Activated CD4-positive, alpha-beta T cell treated with anti-CD3 and anti-CD28 coated beads for 48 hours (primary cell): ENCODE measurements around the gene MET.
"Not testable (repeated sequence)": the region's sequence is repeated elsewhere in the genome, so short reads cannot be mapped to it uniquely, and the experiment has no call there.

ENCODE experiments used
- DNase-seq: peaks from one replicate; pipeline ENCODE4 v3.0.0-alpha.2; 2020

The MET gene

DNA sequence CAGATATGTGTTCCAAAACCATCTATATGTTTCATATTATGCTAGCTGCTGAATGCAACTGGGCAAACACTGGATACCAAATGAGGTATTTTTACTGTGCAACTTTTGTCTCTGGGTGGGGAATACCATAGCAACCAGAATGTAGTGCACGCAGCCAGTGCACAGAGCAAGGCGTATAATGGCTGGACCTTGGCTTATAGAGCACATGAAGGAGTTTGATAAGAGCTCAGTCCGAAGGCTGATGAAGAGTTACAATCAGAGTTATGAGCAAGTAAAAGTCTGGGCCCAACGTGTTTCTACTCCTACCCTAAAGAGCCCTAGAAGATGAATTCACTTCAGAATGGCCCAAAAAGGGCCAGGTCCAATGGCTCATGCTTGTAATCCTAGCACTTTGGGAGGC is 82.2 kb downstream of the MET start:
- DNase-seq: no peak

DNA sequence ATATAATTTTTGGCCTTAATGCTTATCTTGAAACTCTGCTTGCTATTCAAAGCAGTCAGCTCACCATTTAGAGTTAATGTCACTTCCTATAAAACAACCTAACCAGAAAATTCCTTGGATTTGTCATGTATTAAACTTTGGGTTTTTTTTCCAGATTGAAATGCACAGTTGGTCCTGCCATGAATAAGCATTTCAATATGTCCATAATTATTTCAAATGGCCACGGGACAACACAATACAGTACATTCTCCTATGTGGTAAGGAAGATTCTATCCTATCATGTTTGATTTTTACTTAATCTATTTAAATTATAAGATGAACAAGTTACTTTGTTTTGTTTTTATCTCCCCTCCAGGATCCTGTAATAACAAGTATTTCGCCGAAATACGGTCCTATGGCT is 85.3 kb downstream of the MET start:
- DNase-seq: no peak

DNA sequence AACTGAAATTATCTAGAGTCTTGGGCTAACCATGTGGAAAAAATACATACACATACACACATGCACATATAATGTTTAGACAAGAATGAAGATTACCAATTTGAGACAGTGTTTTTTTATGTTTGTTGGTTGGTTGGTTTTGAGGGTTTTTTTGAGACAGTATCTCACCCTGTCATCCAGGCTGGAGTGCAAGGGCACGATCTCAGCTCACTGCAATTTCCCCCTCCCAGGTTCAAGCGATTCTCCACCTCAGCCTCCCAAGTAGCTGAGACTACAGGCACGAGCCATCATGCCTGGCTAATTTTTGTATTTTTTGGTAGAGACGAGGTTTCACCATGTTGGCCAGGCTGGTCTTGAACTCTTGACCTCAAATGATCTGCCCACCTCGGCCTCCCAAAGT is 87.6 kb downstream of the MET start:
- not testable (repeated sequence) for DNase-seq

DNA sequence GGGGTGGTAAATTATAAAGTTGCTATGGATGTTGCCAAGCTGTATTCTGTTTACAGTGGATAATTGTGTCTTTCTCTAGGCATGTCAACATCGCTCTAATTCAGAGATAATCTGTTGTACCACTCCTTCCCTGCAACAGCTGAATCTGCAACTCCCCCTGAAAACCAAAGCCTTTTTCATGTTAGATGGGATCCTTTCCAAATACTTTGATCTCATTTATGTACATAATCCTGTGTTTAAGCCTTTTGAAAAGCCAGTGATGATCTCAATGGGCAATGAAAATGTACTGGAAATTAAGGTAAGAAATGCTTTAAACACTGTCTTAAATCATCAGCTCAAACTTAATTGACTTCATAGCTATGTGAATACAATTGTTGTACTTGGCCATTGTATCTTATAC is 91.0 kb downstream of the MET start:
- DNase-seq: no peak

DNA sequence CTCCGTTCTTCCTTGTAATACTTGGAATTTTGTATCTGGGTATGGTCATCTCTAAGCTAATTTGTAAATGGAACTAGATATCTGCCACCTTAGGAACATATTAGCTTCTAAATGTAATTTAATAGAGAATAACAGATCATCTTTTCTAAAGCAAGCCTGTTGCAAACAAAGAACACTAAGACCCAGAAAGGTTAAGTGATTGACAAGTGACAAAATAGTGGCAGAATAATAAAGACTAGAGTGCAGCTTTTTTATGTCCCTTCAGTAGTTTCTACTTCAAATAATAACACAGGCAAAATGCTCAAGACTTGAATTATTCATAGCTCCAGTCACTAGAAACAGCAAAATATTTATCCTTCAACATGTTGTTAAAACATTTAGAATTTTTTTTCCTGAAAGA is 91.7 kb downstream of the MET start:
- no peak for DNase-seq

DNA sequence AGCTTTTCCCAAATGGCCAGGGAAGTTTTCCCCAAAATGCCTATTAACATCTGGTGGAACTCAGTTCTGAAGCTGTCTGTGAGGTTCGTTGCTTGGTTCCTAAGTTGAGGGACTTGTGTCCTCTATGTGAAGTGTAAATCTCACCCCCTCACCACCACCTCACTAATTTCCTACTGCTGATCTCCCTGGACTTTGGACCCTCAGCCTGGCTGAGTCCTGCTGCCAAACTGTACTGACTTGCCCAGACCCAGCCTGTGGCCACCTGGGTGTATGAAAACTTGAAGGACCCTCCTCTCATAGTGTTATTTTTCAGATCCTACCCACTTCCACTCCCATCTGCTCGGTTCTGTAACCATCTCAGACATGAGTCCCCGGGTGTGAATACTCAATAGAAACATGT is 94.9 kb downstream of the MET start:
- no peak for DNase-seq

DNA sequence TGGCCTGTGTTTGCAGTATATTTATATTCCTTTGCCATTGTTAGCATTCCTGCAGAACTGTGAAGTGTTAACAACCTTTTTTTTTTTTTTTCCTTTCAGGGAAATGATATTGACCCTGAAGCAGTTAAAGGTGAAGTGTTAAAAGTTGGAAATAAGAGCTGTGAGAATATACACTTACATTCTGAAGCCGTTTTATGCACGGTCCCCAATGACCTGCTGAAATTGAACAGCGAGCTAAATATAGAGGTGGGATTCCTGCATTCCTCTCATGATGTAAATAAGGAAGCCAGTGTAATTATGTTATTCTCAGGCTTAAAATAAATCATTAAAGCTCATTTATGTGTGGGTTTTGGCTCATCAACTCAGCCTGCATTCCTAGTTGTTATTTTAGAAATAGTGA is 97.5 kb downstream of the MET start:
- DNase-seq: no peak

DNA sequence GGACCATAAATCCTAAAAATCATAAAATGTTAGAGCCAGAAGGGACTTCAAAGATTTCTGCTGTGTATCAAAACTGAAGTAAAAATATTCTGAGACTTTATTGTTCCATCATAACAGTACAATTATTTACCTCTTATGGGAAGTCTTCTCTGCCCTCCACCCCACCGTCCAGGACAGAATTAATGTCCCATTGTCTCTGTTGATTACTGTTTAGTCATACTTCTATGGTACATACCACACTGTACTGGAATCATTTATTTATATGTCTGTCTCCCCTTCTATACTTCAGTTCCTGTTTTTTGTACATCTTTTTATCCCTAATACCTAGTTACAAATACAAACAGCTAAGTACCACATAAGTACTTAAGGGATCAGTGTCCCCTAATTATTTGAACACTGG is 98.9 kb downstream of the MET start:
- DNase-seq: no peak

DNA sequence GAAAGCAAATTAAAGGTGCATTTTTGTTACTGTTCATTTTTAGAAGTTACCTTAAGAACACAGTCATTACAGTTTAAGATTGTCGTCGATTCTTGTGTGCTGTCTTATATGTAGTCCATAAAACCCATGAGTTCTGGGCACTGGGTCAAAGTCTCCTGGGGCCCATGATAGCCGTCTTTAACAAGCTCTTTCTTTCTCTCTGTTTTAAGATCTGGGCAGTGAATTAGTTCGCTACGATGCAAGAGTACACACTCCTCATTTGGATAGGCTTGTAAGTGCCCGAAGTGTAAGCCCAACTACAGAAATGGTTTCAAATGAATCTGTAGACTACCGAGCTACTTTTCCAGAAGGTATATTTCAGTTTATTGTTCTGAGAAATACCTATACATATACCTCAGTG is 99.6 kb downstream of the MET start:
- DNase-seq: no peak

DNA sequence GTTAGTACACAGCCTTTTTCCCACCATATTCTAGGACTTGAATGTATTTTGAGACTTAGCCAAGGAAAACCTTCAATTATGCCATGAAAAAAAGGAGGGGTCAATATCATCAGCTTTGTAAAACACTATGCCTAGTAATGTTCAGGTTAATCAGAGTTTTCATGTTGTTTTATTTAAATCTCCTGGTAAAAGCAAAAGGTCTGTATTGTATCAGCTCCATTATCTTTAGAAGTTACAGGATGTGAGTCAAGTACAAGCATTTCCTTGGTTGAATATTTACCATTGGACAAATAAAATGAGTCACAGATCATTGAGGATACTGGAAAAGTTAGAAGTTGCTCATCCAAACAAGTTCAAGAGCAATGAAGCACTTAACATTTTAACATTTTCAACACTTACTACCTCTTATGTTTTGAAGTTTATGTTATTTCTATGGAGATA is 100.4 kb downstream of the MET start:
- no peak for DNase-seq

DNA sequence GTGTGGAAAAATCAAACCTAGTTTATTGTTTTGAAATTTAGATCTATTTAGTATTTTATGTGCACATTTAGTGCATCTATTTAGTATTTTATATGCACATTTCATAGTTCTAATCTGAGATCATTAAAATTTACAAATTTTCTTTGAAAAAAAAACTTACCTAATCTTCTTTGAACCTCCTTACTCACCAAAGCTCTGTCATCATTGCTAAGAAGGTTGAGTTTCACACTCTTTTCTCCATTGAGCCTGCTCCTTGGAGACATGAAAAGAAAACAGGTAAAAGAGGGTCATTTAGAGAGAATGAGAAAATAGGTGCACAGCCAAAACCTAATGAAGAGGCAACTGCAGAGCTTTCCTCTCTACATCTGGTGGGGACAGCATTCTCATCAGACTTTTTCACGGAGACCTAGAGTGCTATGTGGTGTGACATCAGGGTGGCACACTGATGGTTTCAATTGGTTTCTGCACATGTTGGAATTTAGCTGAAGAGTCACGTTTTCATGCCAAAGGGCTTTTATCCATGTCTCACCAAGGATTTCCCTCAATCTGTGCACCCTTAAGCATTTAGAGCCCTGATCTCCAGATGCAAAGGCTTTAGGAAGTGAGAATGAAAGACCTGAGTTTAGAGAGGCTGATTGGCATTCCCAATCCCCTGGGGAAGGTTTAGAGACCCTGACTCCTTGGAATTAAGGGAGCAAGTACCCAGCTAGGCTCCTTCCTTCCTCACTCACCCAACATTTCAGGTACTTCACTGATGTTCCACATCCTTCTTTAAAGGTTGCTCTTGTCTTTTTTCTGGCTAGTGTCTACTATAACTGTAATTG is 101.1 kb downstream of the MET start:
- no peak for DNase-seq

DNA sequence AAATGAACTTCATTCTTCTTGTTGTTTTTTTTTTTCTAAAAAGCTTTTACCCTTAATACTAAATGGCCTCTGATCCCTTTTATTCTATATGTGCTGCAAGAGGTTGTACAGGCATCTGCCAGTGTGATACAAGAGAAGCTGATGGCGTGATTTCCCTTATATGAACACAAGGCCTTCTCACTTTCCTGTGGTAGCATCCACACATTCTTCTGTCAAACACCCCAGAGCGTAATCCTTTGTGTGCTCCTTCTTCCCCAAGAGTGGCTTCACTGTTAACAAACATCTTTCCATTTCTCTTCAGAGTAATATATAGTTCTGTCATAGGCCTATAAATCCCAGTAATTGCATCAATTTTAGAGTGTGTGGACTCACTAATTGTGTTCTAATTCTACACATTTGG is 104.0 kb downstream of the MET start:
- DNase-seq: no peak

DNA sequence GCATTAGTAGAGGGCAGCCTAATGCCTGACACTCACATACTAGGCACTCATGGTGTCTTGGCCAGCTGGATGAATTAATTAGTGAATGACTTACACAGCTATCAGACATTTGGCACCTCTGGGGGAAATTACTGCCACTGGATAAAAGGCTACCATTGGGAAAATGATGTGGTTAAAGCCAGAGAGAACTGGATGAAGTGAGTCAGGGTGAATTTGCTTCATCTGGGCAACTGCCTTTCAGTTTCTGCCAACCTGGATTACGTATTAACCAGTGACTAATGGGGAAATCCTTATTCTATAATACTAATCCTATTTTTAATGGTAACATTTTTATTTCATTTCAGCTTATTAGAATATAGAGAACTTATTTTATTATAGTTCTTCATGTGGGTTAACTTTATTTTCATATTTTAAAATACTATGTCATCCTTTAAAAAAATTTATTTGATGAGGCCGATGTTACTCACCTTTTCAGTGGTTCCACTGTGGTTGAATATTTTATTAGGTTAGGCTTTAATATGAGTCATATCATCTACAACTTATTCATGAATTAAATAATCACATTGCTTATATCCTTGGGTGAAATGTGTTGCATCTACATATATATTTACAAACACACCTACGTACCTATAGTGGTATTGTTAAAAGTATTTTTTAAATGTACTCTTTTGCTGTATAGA is 104.8 kb downstream of the MET start:
- DNase-seq: no peak

DNA sequence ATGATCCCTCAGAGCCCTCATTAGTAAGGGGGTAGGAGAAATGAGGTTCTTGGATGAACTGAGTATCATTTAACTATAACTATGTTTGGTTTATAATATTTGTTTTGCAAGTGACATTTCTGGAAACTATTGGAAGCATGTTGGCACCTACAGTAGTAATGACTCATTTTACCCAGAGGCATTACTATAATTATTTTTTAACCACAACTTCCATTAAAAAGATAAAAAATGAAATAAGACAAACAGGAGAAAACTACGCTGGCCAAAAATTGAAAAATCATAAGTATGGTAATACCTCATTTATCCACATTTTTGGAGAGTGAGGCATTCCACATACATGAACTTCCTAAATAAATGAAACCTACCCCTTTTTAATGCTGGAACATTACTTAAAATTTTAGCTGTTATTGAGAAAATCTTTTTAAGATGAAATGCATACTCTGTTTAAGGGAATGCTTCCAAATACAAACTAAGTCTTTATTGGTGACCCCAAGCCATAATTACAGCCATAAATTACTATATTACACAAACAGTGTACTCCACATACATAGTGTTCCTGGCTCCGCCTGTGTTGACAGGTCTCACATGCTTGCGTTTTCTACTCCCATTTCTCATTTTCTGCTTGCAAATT is 105.8 kb downstream of the MET start:
- no peak for DNase-seq

DNA sequence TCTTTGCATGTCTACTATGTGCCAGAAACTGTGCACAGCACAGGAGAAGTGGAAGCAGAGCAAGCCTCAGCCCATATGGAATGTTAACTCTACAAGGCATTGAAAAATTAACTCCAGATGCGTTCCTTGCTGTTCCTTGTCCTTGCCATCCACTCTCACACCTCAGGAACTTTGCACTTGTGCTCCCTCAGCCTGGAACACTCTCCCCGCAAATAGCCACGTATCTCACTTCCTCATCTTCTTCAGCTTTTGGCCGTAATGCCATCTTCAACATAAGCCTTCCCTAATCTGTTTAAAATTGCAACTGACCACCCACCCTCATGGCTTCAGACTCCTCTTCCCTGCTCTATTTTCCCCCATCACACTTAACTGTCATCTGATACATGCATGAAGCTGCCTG is 107.2 kb downstream of the MET start:
- no peak for DNase-seq

DNA sequence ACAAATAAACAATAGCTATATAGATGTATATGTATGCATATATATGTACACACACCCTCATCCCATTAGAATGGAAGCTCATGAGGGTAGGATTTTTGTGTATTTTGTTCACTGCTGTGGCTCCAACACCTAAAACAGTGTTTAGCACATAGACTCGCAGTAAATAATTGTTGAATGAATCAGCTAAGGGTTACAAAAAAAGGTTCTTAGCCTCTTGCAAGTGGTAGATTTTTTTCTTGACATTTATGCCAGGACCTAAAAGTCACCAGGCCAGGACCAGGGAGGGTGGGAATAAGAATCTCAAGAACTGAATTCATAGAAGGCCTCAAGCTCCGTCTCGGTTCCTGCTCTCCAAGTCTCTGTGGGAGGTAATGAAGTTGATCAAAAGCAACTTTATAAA is 107.9 kb downstream of the MET start:
- no peak for DNase-seq

DNA sequence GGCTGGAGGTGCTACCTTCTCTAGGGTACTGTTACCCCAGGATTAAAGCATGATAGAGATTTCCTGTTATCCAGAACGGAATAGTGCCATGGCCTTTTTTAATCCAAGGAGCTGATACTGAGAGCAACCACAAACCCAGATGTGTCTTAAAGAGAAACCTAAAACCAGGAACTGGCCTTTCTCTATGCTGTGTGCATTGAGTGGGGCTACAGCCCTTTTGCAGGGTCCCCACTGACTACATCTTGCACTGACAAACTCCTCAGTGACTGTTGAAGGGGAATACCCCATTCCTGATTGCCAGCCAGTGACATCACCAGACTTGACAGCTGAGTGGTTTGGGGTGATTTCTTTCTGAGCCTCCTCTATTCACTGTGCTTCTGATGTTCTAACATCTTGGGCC is 108.5 kb downstream of the MET start:
- DNase-seq: no peak

DNA sequence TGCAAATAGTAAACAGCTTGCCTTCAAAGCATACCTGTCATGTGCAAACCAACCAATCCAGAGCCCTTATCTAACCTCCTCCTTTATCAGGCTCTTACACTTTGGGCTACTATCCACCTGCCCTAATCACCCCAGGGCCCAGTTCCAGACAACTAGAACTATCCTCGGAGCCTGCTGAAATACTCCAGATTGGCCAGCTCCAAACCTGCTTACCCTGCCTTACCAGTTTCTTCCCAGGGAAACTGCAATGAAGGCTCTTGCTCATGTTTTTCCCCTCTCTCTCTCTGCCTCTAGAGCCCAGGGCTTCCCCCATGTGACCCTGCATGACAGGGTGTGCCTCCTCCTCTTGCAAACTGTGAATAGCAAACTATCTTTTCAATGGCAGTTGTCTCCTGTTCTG is 109.0 kb downstream of the MET start:
- DNase-seq: no peak

DNA sequence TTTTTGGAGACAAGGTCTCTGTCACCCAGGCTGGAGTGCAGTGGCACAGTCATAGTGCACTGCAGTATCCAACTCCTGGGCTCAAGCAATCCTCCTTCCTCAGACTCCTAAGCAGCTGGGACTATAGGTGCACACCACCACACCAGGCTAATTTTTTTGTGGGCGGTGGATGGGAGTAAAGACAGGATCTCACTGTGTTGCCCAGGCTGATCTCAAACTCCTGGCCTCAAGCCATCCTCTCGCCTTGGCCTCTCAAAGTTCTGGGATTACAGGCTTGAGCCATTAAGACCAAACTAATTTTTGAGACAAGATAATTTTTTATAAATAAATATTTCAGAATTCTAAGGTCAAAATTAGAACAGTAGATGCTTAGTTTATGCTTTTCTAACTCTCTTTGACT is 109.6 kb downstream of the MET start:
- no peak for DNase-seq

DNA sequence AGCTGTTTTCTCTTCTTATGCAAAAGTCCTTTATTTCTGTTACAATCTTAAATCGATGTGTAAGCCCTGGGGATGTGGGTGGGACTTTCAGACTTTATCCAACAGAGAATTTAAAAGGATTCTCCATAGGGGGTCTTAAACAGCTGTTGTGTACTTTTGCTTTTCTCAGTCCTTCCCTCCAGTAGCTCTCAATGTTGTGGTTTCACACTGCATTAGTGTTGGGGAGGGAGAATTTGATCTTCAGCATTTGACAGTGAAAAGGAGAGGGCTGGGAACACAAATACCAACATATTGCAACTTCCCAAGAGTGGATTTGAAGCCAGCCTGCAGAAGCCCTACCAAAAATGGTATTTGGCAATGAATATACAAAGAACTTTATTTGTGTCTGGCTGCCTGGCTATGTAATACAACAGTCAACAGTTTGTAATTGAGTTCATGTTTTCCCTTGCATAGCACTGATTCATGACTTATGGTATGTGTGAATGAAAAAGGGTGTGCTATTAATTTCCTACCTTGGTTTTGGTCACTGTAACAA is 110.2 kb downstream of the MET start:
- DNase-seq: no peak

DNA sequence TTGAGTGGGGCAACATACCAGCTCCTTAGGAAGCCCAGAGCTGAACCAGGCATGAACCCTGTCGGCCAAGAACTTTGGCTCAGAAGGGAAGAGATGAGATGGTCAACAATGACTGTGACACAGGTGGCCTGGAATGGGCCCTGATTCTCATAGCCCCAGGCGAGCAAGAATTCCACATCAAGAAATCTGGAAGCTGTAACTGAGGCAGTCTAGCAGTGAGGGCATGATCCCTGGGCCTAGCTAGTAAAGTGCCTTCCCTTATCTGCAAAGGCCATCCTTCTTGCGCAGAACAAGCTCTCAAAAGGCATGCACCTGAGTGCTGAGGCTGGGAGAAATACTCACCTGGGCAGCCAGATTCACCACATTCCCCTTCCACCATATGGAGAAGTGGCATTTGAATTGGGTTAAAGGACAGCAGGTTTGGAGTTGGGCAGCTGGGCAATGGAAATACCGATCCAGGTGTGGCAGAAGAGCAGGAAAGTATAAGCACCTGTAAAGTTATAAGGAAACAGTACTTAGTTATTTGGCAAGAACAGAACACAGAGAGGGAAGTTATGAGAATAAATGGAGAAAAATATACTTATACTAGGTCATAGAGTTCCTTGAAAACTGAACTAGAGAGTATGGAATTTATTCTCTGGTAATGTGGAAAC is 111.8 kb downstream of the MET start:
- DNase-seq: no peak

DNA sequence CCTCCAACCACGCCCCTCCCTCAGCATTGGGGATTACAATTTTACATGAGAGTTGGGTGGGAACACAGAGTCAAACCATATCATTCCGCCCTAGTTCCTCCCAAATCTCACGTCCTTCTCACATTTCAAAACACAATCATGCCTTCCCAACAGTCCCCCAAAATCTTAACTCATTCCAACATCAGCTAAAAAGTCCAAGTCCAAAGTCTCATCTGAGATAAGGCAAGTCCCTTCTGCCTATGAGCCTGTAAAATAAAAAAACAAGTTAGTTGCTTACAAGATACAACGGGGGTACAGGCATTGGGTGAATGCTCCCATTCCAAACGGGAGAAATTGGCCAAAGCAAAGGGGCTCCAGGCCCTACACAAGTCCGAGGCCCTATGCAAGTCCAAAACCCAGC is 112.7 kb downstream of the MET start:
- DNase-seq: no peak

DNA sequence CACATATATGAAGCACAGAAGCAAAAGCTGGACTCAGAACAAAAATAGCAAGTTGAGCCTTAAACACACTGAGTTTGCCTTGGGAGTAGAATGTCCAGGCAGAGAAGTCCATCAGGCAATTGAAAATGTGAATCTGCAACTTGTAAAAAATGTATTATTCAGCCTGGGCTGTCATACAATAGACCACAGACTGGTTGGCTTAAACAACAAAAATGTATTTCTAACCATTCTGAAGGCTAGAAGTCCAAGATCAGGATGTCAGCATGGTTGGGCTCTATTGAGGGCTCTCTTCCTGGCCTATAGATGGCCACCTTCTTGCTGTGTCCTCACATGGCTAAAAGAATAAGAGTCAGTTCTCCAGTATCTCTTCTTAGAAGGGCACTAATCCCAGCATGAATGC is 113.8 kb downstream of the MET start:
- no peak for DNase-seq
